ENCODE measurements around the gene GMEB2.

The GMEB2 gene

GRCh38 chr20:63591786-63592355 is 35.0 kb downstream of the GMEB2 start:
- Histone ChIP-seq H3F3A (ENCODE audit: insufficient read depth, low read length) (no peaks in the 10 kb centered on the region), H3K79me2 (ENCODE audit: low read length) (no peaks in the 10 kb centered on the region), H3K27ac (ENCODE audit: low read length) (no peak overlapping the region), H3K36me3 (replicated peaks; ENCODE audit: insufficient read depth, low read length) (no peaks in the 10 kb centered on the region), H3K4me3 (ENCODE audit: low read length) (no peak overlapping the region), H4K20me1 (ENCODE audit: insufficient read depth, low read length) (no peaks in the 10 kb centered on the region), H3K4me2 (ENCODE audit: low read depth, low read length) (no peak overlapping the region), H3K9me2 (replicated peaks; ENCODE audit: insufficient read depth, low read length) (no peaks in the 10 kb centered on the region), H3K9ac (ENCODE audit: low read length) (no peak overlapping the region), H2AFZ (ENCODE audit: low read length) (no peak overlapping the region), H3K4me1 (ENCODE audit: low read length) (no peaks in the 10 kb centered on the region), H3K27me3 (replicated peaks; ENCODE audit: insufficient read depth, low read length) (no peaks in the 10 kb centered on the region), H3K9me3 (replicated peaks; ENCODE audit: insufficient read depth, low read length) (no peaks in the 10 kb centered on the region)
- DNase-seq = no peak
- no peak for TF ChIP-seq EZH2 (optimal IDR thresholded peaks at IDR 0.05; ENCODE audit: low read depth, low read length)
- TF ChIP-seq CTCF (IDR thresholded peaks at IDR 0.05; ENCODE audit: low read length) = no peak
- no peak for TF ChIP-seq EZH2phosphoT487 (IDR thresholded peaks at IDR 0.05; ENCODE audit: low read length)

- H3K79me2 ChIP-seq (ENCODE audit: low read length) = no peaks in the 10 kb centered on the region
- H3K9me2 ChIP-seq (replicated peaks; ENCODE audit: insufficient read depth, low read length) = no peaks in the 10 kb centered on the region
- no peak overlapping the region for H3K4me2 ChIP-seq (ENCODE audit: low read depth, low read length)
- no peak overlapping the region for H3K9ac ChIP-seq (ENCODE audit: low read length)
- H3K27ac ChIP-seq (ENCODE audit: low read length) = no peak overlapping the region
- DNase-seq = no peak
- H3F3A ChIP-seq (ENCODE audit: insufficient read depth, low read length) = no peaks in the 10 kb centered on the region
- H3K4me3 ChIP-seq (ENCODE audit: low read length) = no peak overlapping the region
- no peak overlapping the region for H2AFZ ChIP-seq (ENCODE audit: low read length)
- no peaks in the 10 kb centered on the region for H3K4me1 ChIP-seq (ENCODE audit: low read length)
- H3K36me3 ChIP-seq (replicated peaks; ENCODE audit: insufficient read depth, low read length) = no peaks in the 10 kb centered on the region
- no peak for TF ChIP-seq EZH2 (optimal IDR thresholded peaks at IDR 0.05; ENCODE audit: low read depth, low read length)
- TF ChIP-seq CTCF (IDR thresholded peaks at IDR 0.05; ENCODE audit: low read length) = no peak
- no peak for TF ChIP-seq EZH2phosphoT487 (IDR thresholded peaks at IDR 0.05; ENCODE audit: low read length)
- no peaks in the 10 kb centered on the region for H4K20me1 ChIP-seq (ENCODE audit: insufficient read depth, low read length)
- no peaks in the 10 kb centered on the region for H3K27me3 ChIP-seq (replicated peaks; ENCODE audit: insufficient read depth, low read length)
- no peaks in the 10 kb centered on the region for H3K9me3 ChIP-seq (replicated peaks; ENCODE audit: insufficient read depth, low read length)
Measured at GRCh38 chr20:63591147-63591533, 35.8 kb downstream of the GMEB2 start.

GRCh38 chr20:63590218-63591146 is 36.4 kb downstream of the GMEB2 start:
- Histone ChIP-seq H3K27me3 (replicated peaks; ENCODE audit: insufficient read depth, low read length) (no peaks in the 10 kb centered on the region), H3K79me2 (ENCODE audit: low read length) (no peaks in the 10 kb centered on the region), H3K27ac (ENCODE audit: low read length) (no peak overlapping the region), H3F3A (ENCODE audit: insufficient read depth, low read length) (no peaks in the 10 kb centered on the region), H3K4me2 (ENCODE audit: low read depth, low read length) (no peak overlapping the region), H3K9me2 (replicated peaks; ENCODE audit: insufficient read depth, low read length) (no peaks in the 10 kb centered on the region), H4K20me1 (ENCODE audit: insufficient read depth, low read length) (no peaks in the 10 kb centered on the region), H3K9ac (ENCODE audit: low read length) (no peak overlapping the region), H2AFZ (ENCODE audit: low read length) (no peak overlapping the region), H3K4me1 (ENCODE audit: low read length) (no peaks in the 10 kb centered on the region), H3K9me3 (replicated peaks; ENCODE audit: insufficient read depth, low read length) (no peaks in the 10 kb centered on the region), H3K4me3 (ENCODE audit: low read length) (no peak overlapping the region), H3K36me3 (replicated peaks; ENCODE audit: insufficient read depth, low read length) (no peaks in the 10 kb centered on the region)
- TF ChIP-seq CTCF (IDR thresholded peaks at IDR 0.05; ENCODE audit: low read length) = no peak
- no peak for TF ChIP-seq EZH2phosphoT487 (IDR thresholded peaks at IDR 0.05; ENCODE audit: low read length)
- no peak for TF ChIP-seq EZH2 (optimal IDR thresholded peaks at IDR 0.05; ENCODE audit: low read depth, low read length)
- no peak for DNase-seq
